LoVo (cell line): Measurements from ENCODE around the gene STAC2.
"Not testable (repeated sequence)": the region's sequence is repeated elsewhere in the genome, so short reads cannot be mapped to it uniquely, and the experiment has no call there.

Source experiments
- DNase-seq: peaks from one replicate; pipeline ENCODE4 v3.0.0-alpha.2; 2016; ENCODE audit warnings: low spot score

STAC2 gene

GRCh38 chr17:39225308-39225958 lies at the start of gene STAC2:
Gene STAC2 (minus strand): TSS chr17:39225945. CDS start chr17:39225502, 443 bp downstream.
- no peak for DNase-seq

GRCh38 chr17:39271546-39271945 lies 45.8 kb upstream of the STAC2 start:
- DNase-seq, result no peak

- DNase-seq, result no peak
These were observed 45.2 kb upstream of the STAC2 start for GRCh38 chr17:39270923-39271322.

GRCh38 chr17:39264119-39264518 lies 38.4 kb upstream of the STAC2 start:
- DNase-seq, result no peak

GRCh38 chr17:39261286-39261685 lies 35.5 kb upstream of the STAC2 start:
- DNase-seq, result no peak

- DNase-seq, result no peak
These were observed 27.2 kb upstream of the STAC2 start for GRCh38 chr17:39252788-39253460.

GRCh38 chr17:39251997-39252396 lies 26.3 kb upstream of the STAC2 start:
- DNase-seq, result no peak

- DNase-seq, result not testable (repeated sequence)
These were observed 24.3 kb upstream of the STAC2 start for GRCh38 chr17:39250076-39250475.

GRCh38 chr17:39246274-39246673 lies 20.5 kb upstream of the STAC2 start:
- no peak for DNase-seq

GRCh38 chr17:39244600-39245570 lies 19.1 kb upstream of the STAC2 start:
- peak; percentile 75 for DNase-seq

GRCh38 chr17:39244016-39244599 lies 18.4 kb upstream of the STAC2 start:
- DNase-seq, result no peak

GRCh38 chr17:39243155-39243554 lies 17.4 kb upstream of the STAC2 start:
- DNase-seq, result no peak

GRCh38 chr17:39240631-39241030 lies 14.9 kb upstream of the STAC2 start:
- DNase-seq, result no peak

- peak; percentile 25 for DNase-seq
These were observed 14.0 kb upstream of the STAC2 start for GRCh38 chr17:39239640-39240314.

GRCh38 chr17:39238311-39238972 lies 12.7 kb upstream of the STAC2 start:
- DNase-seq, result peak; percentile 56

GRCh38 chr17:39237586-39237985 lies 11.8 kb upstream of the STAC2 start:
- no peak for DNase-seq

- no peak for DNase-seq
These were observed 11.3 kb upstream of the STAC2 start for GRCh38 chr17:39236981-39237441.

GRCh38 chr17:39236450-39236927 lies 10.7 kb upstream of the STAC2 start:
- no peak for DNase-seq

- DNase-seq, result peak; percentile 32
These were observed 10.1 kb upstream of the STAC2 start for GRCh38 chr17:39235555-39236449.
